HuH-7.5 (cell line): Measurements from ENCODE around the gene KLF13.

Experiments
- DNase-seq: peaks from one replicate; pipeline ENCODE4 v3.0.0; 2011; ENCODE audit warnings: low spot score

The KLF13 gene

GRCh38 chr15:31381801-31382712 is 55.4 kb downstream of the KLF13 start:
- no peak for DNase-seq

DNA sequence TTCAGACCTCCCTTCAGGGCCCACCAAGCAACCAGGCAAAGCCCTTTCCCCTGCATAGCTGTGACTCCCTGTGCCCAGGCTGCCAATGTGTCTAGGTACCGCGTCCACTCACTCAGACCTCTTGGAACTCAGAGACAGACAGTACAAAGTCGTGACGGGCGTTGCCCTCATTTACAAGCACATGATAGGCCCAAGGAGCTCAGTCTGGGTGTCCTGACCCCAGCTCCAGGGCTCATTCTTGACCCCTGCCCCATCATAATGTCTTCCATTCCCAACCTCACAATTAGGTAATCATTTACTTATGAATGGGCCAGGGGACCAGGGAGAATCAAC is 56.0 kb downstream of the KLF13 start:
- DNase-seq, result no peak

GRCh38 chr15:31383139-31383538 is 56.5 kb downstream of the KLF13 start:
- DNase-seq, result no peak

- DNase-seq, result no peak
These were observed 57.9 kb downstream of the KLF13 start for GRCh38 chr15:31384568-31384967.

DNA sequence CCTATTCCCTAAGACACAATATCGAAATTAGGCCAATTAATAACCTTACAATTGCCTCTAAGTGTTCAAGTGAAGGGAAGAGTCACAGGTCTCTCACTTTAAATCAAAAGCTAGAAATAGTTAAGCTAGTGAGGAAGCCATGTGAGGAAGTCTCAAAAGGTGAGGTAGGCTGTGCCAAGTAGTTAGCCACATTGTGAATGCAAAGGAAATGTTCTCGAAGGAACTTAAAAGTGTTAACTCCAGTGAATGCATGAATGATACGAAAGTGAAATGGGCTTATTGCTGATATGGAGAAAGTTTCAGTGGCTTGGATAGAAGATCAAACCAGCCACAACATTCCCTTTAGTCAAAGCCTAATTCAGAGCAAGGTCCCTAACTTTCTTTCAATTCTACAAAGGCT is 59.1 kb downstream of the KLF13 start:
- no peak for DNase-seq

GRCh38 chr15:31387092-31387478 is 60.5 kb downstream of the KLF13 start:
- DNase-seq, result no peak

GRCh38 chr15:31387479-31388118 is 61.0 kb downstream of the KLF13 start:
- DNase-seq, result no peak

- DNase-seq, result no peak
These were observed 62.9 kb downstream of the KLF13 start for GRCh38 chr15:31389576-31389975.

DNA sequence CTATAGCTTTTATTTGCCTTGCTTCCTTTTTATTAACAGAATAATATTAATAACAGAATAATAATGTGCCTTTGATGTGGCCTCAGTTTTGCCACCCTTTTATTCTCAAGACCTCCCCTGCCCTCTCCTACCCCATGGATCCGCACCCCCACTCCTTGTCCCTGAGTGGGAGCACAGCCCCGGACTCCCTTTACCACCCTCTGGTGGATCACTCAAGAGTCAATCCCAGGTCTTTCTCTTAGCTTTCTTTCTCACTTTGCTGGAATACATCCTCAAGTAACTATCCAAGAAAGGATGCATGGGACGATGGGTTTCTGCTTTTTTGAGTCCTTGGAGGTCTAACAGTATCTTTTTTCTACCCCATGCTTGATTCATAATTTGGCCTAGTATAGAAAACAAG is 63.4 kb downstream of the KLF13 start:
- DNase-seq, result no peak

DNA sequence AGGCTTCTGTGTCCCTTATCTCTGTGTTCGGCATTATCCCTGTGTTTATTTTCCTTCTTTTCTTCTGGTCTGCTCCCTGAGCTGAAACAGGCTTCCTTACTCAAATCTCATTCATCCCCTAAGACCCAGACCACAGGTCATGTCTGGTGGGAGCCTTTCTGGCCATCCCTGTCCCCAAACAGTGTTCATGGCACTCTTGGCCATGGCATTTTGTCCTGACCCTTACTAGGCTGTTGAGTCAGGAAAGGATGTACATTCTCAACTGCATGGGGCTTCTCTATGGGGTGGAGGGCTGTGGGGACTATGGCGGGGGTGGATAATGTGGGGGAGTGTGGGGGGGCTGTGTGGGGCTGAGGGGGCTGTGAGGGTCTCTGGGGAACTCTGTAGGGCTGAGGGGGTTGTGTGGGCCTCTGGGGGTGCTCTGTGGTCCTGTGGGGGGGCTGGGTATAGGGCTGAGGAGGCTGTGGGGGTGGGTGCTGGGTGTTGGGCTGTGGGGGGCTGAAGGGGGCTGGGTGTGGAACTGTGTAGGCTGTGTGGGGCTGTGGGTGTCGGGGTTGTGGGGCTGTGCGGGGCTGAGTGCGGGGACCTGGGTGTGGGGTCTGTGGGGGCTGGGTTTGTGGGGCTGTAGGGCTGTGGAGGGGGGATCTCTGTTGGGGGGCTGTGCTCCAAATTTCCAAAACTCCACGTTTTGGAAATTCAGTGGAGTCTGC is 64.3 kb downstream of the KLF13 start:
- no peak for DNase-seq

GRCh38 chr15:31391687-31392671 is 65.3 kb downstream of the KLF13 start:
- DNase-seq, result peak; percentile 59

GRCh38 chr15:31392761-31393401 is 66.2 kb downstream of the KLF13 start:
- no peak for DNase-seq

- DNase-seq, result no peak
These were observed 66.9 kb downstream of the KLF13 start for GRCh38 chr15:31393444-31394091.

DNA sequence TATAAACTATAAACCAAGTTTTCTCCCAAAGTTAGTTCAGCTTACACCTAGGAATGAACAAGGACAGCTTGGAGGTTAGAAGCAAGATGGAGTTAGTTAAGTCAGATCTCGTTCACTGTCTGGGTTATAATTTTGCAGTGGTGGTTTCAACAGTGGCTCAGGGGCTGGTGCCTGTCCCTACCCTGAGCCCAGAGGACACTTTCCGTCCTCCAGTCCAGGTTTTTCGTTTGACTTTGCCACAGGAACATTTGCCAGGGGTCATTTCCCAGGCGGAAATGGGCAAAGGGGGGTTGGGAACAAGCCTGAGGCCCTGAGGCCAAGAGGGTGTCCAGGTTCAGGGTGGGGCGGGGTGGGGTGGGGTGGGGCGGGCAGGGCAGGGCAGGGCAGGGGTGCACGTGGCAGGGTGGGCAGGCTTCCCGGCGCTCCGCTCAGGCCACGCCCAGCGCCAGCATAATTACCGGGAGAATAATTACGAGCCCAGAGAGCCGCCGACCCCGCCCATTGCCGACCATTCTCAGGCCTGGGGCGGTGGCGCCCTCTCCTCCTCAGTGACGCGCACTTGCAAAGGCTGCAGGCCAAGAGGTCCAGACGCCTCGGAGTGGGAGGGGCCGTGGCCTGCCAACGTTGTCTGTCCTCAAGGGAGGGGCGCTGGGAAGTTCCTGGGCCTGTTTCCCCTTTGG is 70.4 kb downstream of the KLF13 start:
- peak; percentile 63 for DNase-seq

- DNase-seq, result no peak
These were observed 71.4 kb downstream of the KLF13 start for GRCh38 chr15:31397851-31398661.

- no peak for DNase-seq
These were observed 72.2 kb downstream of the KLF13 start for GRCh38 chr15:31398677-31399301.

DNA sequence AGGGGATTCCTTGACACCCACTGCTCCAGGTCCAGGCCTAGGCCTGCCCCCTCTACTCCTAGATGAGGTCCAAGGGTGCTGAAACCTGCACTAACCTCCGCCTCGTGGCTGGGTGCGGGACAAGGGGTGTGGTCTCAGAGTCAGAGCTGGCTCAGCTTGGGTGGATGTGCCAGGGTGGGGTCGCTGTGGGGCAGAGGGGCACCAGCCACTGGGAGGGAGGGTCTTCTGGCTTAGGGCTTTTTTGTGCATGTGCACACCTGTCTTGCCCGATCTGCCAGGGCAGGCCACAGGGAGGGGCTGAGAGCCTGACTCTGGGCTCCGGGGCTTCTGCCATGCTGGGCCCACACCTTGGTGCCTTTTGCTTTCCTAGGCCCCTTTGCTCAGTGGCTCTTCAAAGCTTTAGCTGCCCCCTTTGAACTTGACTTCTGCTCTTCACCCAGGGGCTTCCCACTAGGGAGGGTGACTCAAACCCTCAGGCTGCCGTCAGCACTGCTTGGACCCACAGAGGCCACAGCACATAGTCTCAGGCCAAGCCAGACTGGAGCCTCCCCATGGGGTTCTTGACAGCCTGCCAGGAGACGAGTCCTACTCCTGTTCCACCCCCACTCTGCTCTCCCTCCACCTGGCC is 73.0 kb downstream of the KLF13 start:
- no peak for DNase-seq

DNA sequence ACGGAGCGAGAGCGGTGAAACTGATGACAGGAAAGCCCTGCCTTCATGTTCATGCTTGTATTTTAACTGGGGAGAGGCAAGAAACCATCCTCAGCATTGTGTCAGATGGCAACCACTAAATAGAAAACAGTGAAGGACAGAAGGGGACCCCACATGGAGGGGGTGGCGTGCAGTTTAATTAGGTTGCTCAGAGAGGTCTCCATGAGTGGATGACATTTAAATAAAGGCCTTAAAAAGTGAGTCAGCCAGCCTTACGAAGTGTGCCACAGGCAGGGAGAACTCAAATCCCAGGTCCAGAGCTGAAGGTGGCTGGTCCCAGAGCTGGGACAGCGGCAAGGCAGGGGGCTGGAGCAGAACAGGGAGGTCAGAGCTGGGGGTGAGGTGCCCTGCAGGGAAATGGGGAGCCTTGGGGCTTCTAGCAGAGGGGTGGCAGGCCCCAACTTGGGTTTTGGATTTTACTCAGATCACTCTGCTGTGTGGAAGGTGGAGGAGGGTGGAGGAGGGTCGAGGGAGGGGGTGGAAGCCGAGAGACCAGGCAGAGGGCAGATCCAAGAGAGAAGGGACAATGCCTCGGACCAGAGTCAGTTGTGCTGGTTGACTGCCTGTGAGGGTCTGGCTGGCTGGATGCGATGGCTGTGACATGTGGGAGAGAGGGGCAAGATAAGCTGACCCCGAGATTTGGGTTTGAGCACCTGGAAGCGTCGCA is 73.7 kb downstream of the KLF13 start:
- no peak for DNase-seq
